ENCODE results near the gene FOXD4L6. TPM values are rescaled to one million over a fixed set of nuclear protein-coding genes. Genes with fewer than 3 reads are reported as not detected.
"Not testable (repeated sequence)": the region's sequence is repeated elsewhere in the genome, so short reads cannot be mapped to it uniquely, and the experiment has no call there.

The FOXD4L6 gene
- polyA plus RNA-seq, 1 of the 3 experiments (the other 2 are of a cell fraction), result not detected

DNA sequence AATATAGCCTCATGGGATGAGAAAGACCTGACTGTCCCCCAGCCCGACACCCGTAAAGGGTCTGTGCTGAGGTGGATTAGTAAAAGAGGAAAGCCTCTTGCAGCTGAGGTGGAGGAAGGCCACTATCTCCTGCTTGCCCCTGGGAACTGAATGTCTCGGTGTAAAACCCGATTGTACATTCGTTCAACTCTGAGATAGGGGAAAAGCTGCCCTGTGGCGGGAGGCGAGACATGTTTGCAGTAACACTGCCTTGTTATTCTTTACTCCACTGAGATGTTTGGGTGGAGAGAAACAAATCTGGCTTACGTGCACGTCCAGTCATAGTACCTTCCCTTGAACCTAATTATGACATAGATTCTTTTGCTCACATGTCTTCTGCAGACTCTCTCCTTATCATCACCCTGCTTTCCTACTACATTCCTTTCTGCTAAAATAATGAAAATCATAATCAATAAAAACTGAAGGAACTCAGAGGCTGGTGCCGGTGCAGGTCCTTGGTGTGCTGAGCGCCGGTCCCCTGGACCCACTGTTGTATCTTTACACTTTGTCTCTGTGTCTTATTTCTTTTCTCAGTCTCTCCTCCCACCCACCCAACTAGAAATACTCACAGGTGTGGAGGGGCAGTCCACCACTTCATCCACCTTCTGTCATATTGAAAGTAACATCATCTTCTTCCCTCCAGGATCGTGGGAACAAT lies 22.8 kb downstream of the FOXD4L6 start:
- H3K36me3 ChIP-seq (replicated peaks in 1 of 2; ENCODE audit: control insufficient read depth in 1 of 2, insufficient read depth in 2 of 2, low read length in 1 of 2); DNase-seq; H3K79me2 ChIP-seq (ENCODE audit: insufficient read depth); H3K9me3 ChIP-seq; H3K4me2 ChIP-seq; H3K27ac ChIP-seq (ENCODE audit: low read depth in 2 of 2, low read length in 1 of 2); H3K4me1 ChIP-seq (ENCODE audit: control insufficient read depth in 1 of 2, insufficient read depth in 2 of 2, low read depth in 1 of 2, low read length in 1 of 2); H2AFZ ChIP-seq (ENCODE audit: low read depth); POLR2A ChIA-PET; H3K4me3 ChIP-seq (ENCODE audit: low read depth in 2 of 2, low read length in 1 of 2); H3F3A ChIP-seq (replicated peaks; ENCODE audit: insufficient read depth); CTCF ChIA-PET; H4K20me1 ChIP-seq (ENCODE audit: insufficient read depth); H3K9me2 ChIP-seq; H3K27me3 ChIP-seq (ENCODE audit: insufficient read depth); H3K9ac ChIP-seq: not testable (repeated sequence)
- WGBS (ENCODE audit: low lambda C conversion rate), result 18% methylated on average over 8 of the region's 13 CpGs

DNA sequence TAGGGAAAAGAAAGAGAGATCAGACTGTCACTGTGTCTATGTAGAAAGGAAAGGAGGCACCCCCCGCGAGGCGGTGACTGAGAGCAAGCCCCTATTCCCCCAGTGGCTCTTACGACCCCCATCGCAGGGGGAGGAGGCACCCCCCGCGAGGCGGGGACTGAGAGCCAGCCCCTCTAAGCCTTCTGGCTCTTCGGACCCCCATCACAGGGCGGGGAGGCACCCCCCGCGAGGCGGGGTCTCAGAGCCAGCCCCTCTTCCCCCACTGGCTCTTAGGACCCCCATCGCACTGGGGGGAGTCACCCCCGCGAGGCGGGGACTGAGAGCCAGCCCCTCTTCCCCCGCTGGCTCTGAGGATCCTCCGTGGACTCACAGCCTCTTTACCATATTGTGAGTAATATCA lies 23.9 kb downstream of the FOXD4L6 start:
- H3K4me3 ChIP-seq (ENCODE audit: low read depth in 2 of 2, low read length in 1 of 2); H3K27ac ChIP-seq (ENCODE audit: low read depth in 2 of 2, low read length in 1 of 2); H3K79me2 ChIP-seq (ENCODE audit: insufficient read depth); H3K4me2 ChIP-seq; H4K20me1 ChIP-seq (ENCODE audit: insufficient read depth); H3K9me2 ChIP-seq; POLR2A ChIA-PET; DNase-seq; CTCF ChIA-PET; H3K9me3 ChIP-seq; H3K36me3 ChIP-seq (replicated peaks in 1 of 2; ENCODE audit: control insufficient read depth in 1 of 2, insufficient read depth in 2 of 2, low read length in 1 of 2); H3K4me1 ChIP-seq (ENCODE audit: control insufficient read depth in 1 of 2, insufficient read depth in 2 of 2, low read depth in 1 of 2, low read length in 1 of 2); H3F3A ChIP-seq (replicated peaks; ENCODE audit: insufficient read depth); H2AFZ ChIP-seq (ENCODE audit: low read depth); H3K9ac ChIP-seq; H3K27me3 ChIP-seq (ENCODE audit: insufficient read depth): not testable (repeated sequence)
- 26% methylated on average over 2 of the region's 19 CpGs for WGBS (ENCODE audit: low lambda C conversion rate)

DNA sequence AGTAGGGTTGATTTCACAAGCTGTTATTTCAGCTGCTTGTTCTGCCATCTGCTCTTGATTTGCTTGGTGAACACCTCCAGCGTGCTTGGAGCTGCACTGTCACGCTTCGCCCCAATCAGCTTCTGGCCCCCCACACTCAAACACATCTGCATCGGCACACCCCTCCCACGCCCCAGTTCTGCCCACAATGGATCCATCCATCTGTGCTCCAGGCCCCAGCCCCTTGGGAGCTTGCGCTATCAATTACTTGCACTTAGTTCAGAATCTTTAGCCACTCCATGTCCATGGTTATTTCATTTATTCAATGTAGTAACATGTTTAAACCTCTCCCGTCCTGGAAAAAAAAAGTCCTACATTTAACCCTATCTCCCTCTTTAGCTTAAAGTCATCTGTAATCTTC lies 28.0 kb downstream of the FOXD4L6 start:
- H3K27ac ChIP-seq (ENCODE audit: low read depth in 2 of 2, low read length in 1 of 2); CTCF ChIA-PET; H3K9ac ChIP-seq; H3K9me2 ChIP-seq; H3K4me3 ChIP-seq (ENCODE audit: low read depth in 2 of 2, low read length in 1 of 2); H4K20me1 ChIP-seq (ENCODE audit: insufficient read depth); H3K27me3 ChIP-seq (ENCODE audit: insufficient read depth); H3K79me2 ChIP-seq (ENCODE audit: insufficient read depth); H3K4me1 ChIP-seq (ENCODE audit: control insufficient read depth in 1 of 2, insufficient read depth in 2 of 2, low read depth in 1 of 2, low read length in 1 of 2); POLR2A ChIA-PET; H3K36me3 ChIP-seq (replicated peaks in 1 of 2; ENCODE audit: control insufficient read depth in 1 of 2, insufficient read depth in 2 of 2, low read length in 1 of 2); H2AFZ ChIP-seq (ENCODE audit: low read depth); H3F3A ChIP-seq (replicated peaks; ENCODE audit: insufficient read depth); H3K4me2 ChIP-seq; DNase-seq; H3K9me3 ChIP-seq: not testable (repeated sequence)
- 18% methylated on average over 7 of the region's 7 CpGs for WGBS (ENCODE audit: low lambda C conversion rate)

DNA sequence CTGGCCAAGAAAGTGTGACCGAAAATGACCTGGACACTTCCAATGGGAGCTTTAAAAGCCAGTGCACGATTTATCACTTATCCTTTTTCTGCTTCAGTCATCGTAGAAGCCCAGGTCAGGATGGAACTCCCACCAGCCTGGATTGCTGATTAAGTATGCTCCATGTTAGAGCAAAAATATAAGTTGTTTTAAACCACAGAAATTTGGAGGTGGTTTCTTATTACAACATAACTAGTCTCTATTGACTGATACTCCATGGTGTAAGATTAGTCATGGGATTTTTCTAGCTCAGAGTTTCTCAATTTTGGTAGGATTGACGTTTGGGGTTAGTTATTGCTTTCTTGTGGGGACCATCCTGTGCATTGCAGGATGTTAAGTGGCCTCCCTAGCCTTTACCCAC lies 29.7 kb downstream of the FOXD4L6 start:
- H2AFZ ChIP-seq (ENCODE audit: low read depth); H4K20me1 ChIP-seq (ENCODE audit: insufficient read depth); H3K9me2 ChIP-seq; H3F3A ChIP-seq (replicated peaks; ENCODE audit: insufficient read depth); H3K27me3 ChIP-seq (ENCODE audit: insufficient read depth); H3K4me1 ChIP-seq (ENCODE audit: control insufficient read depth in 1 of 2, insufficient read depth in 2 of 2, low read depth in 1 of 2, low read length in 1 of 2); CTCF ChIA-PET; H3K27ac ChIP-seq (ENCODE audit: low read depth in 2 of 2, low read length in 1 of 2); H3K9me3 ChIP-seq; H3K4me3 ChIP-seq (ENCODE audit: low read depth in 2 of 2, low read length in 1 of 2); H3K36me3 ChIP-seq (replicated peaks in 1 of 2; ENCODE audit: control insufficient read depth in 1 of 2, insufficient read depth in 2 of 2, low read length in 1 of 2); H3K9ac ChIP-seq; H3K79me2 ChIP-seq (ENCODE audit: insufficient read depth); POLR2A ChIA-PET; DNase-seq; H3K4me2 ChIP-seq: not testable (repeated sequence)
- WGBS (ENCODE audit: low lambda C conversion rate), result 6% methylated on average over 4 of the region's 4 CpGs

DNA sequence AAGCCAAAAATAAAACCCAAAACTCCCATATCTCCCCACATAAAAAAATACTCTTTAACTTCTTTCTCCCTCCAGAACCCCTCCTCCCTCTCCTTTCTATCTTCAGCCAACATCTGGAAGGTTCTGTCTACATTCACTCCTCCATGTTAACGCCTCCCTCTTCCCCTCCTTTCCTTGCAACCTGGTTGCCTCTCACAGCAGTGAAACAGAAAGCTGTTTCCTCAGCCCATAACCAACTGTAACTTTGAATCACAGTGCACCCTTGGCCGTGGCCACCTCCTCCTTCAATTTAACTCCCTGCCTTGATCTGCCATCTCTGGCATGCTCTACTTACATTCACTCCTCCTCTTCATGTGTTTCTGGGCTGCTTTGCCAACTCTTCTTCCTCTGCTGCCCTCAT lies 33.4 kb downstream of the FOXD4L6 start:
- POLR2A ChIA-PET, result not testable (repeated sequence)
- 29% methylated on average over 2 of the region's 2 CpGs for WGBS (ENCODE audit: low lambda C conversion rate)

GRCh38 chr9:41094010-41094773 lies 34.3 kb downstream of the FOXD4L6 start:
- H3K27ac ChIP-seq (ENCODE audit: low read depth in 2 of 2, low read length in 1 of 2); H2AFZ ChIP-seq (ENCODE audit: low read depth); H3K4me3 ChIP-seq (ENCODE audit: low read depth in 2 of 2, low read length in 1 of 2); H3K9ac ChIP-seq; H3F3A ChIP-seq (replicated peaks; ENCODE audit: insufficient read depth); H4K20me1 ChIP-seq (ENCODE audit: insufficient read depth); CTCF ChIA-PET; H3K27me3 ChIP-seq (ENCODE audit: insufficient read depth); H3K79me2 ChIP-seq (ENCODE audit: insufficient read depth); H3K4me1 ChIP-seq (ENCODE audit: control insufficient read depth in 1 of 2, insufficient read depth in 2 of 2, low read depth in 1 of 2, low read length in 1 of 2); H3K9me3 ChIP-seq; H3K9me2 ChIP-seq; H3K4me2 ChIP-seq; H3K36me3 ChIP-seq (replicated peaks in 1 of 2; ENCODE audit: control insufficient read depth in 1 of 2, insufficient read depth in 2 of 2, low read length in 1 of 2); DNase-seq; POLR2A ChIA-PET: not testable (repeated sequence)
- WGBS (ENCODE audit: low lambda C conversion rate), result 14% methylated on average over 3 of the region's 9 CpGs

More for the DNA sequence above, 33.4 kb downstream of the FOXD4L6 start:
- H3K4me2 ChIP-seq; H3K4me1 ChIP-seq (ENCODE audit: control insufficient read depth in 1 of 2, insufficient read depth in 2 of 2, low read depth in 1 of 2, low read length in 1 of 2); H4K20me1 ChIP-seq (ENCODE audit: insufficient read depth); H3K36me3 ChIP-seq (replicated peaks in 1 of 2; ENCODE audit: control insufficient read depth in 1 of 2, insufficient read depth in 2 of 2, low read length in 1 of 2); H3K9me3 ChIP-seq; H3K27ac ChIP-seq (ENCODE audit: low read depth in 2 of 2, low read length in 1 of 2); H3F3A ChIP-seq (replicated peaks; ENCODE audit: insufficient read depth); H2AFZ ChIP-seq (ENCODE audit: low read depth); H3K27me3 ChIP-seq (ENCODE audit: insufficient read depth); H3K79me2 ChIP-seq (ENCODE audit: insufficient read depth); DNase-seq; H3K9ac ChIP-seq; H3K4me3 ChIP-seq (ENCODE audit: low read depth in 2 of 2, low read length in 1 of 2); H3K9me2 ChIP-seq; CTCF ChIA-PET: not testable (repeated sequence)

Measured in SK-N-SH (cell line).